Right cardiac atrium (tissue), 5 donors: ENCODE measurements around the gene PCDH12. TPM values are rescaled to one million over a fixed set of nuclear protein-coding genes. Genes with fewer than 3 reads are reported as not detected.

ENCODE experiments used
- ATAC-seq, 2 donors: fragments of 200-7000 bp; cut with Tn5 transposase; one replicate each; pipeline versions ENCODE4 v1.8.0 to v1.9.1; 2020; ENCODE audit warnings: moderate library complexity in 2 of 2, mild to moderate bottlenecking in 1 of 2
- DNase-seq, 3 donors: peaks; one replicate each; pipeline ENCODE4 v3.0.0-alpha.2; 2020
- H3K27ac ChIP-seq: one replicate; pipeline ENCODE4 v1.5.1; 2013; ENCODE audit warnings: mild to moderate bottlenecking, low read length, control low read depth, moderate library complexity
- H3K27me3 ChIP-seq: one replicate; pipeline ENCODE4 v1.6.1; 2013; ENCODE audit not compliant: control insufficient read depth, insufficient read depth
- H3K4me1 ChIP-seq: one replicate; pipeline ENCODE4 v1.6.1; 2013; ENCODE audit warnings: low read length; ENCODE audit not compliant: control insufficient read depth, insufficient read depth
- H3K4me3 ChIP-seq: one replicate; pipeline ENCODE4 v1.5.1; 2013; ENCODE audit warnings: low read length, control low read depth
- H3K9me3 ChIP-seq: one replicate; pipeline ENCODE4 v1.6.1; 2013; ENCODE audit warnings: low read length; ENCODE audit not compliant: control insufficient read depth
- WGBS: extraction: QIAGEN DNeasy Blood & Tissue Kit; methylation state at CpG from one replicate; pipeline ENCODE4 v1.1.7; 2013; 5-methylcytosine and 5-hydroxymethylcytosine counted together
- intact Hi-C, 4 donors: fragments of 100-400 bp; cut with DNase I; formaldehyde crosslinking; loops; one replicate each; pipeline versions ENCODE4 v1.11.0 to v1.14.0; 2022 to 2023
- polyA plus RNA-seq: library from polyadenylated mRNA; stranded (reverse); fragments of 200-250 nt; gene quantifications from one replicate; pipeline ENCODE4 v1.2.3, GENCODE V29; 2013
- total RNA-seq, 4 donors: library from RNA; stranded (reverse); fragmentation: NEBNext Ultra II Directional; extraction: Animal tissue kit (Norgen Biotek cat#: 25700); gene quantifications; one replicate each; pipeline ENCODE4 v1.2.1, GENCODE V29; 2021
- donor health status: healthy with polysubstance abuse.
- donor health status: DM: no; HTN: yes; CAD: no.
- donor health status: DM: no; HTN: no; CAD: no.
- donor health status: DM: no; HTN: yes; CAD: no; lungs with severe emphysema.
- donor health status: DM: yes; HTN: yes; CAD: no.

Gene PCDH12
- total and polyA plus RNA-seq, 5 donors: 3.0 to 7.9 (median 6.4) TPM

GRCh38 chr5:141951332-141951781 lies 6.6 kb downstream of the PCDH12 start:
- intact Hi-C loops: loop anchor here in 1 of 4 donors (5.0 to 10.0 kb wide), 2 partner anchors 67 to 269 kb away; partner anchors contain the start of gene ARAP3
- WGBS: 30% methylated on average over 9 of the region's 9 CpGs
- Histone ChIP-seq H3K4me3 (no peak overlapping the region), H3K27ac (no peak overlapping the region), H3K27me3 (no peaks in the 10 kb centered on the region), H3K4me1 (peaks cover 6% of the 10 kb centered on the region), H3K9me3 (no peaks in the 10 kb centered on the region)
- ATAC-seq (peak; percentile 4 to 25), DNase-seq (peak in 1 of 3 donors; percentile 55)

GRCh38 chr5:141950207-141951005 lies 7.6 kb downstream of the PCDH12 start:
- DNase-seq (no peak), ATAC-seq (no peak)
- Histone ChIP-seq H3K9me3 (no peaks in the 10 kb centered on the region), H3K27me3 (no peaks in the 10 kb centered on the region), H3K4me1 (peaks cover 12% of the 10 kb centered on the region), H3K27ac (no peak overlapping the region), H3K4me3 (no peak overlapping the region)
- intact Hi-C loops: loop anchor here in 1 of 4 donors (5.0 to 10.0 kb wide), 2 partner anchors 66 to 268 kb away; partner anchors contain the start of gene ARAP3
- 93% methylated on average over 3 of the region's 3 CpGs for WGBS

GRCh38 chr5:141949511-141949910 lies 8.5 kb downstream of the PCDH12 start:
- no peak overlapping the region for H3K27ac ChIP-seq
- peaks cover 14% of the 10 kb centered on the region for H3K4me1 ChIP-seq
- H3K27me3 ChIP-seq: no peaks in the 10 kb centered on the region
- no peak for ATAC-seq
- no peak overlapping the region for H3K4me3 ChIP-seq
- no peaks in the 10 kb centered on the region for H3K9me3 ChIP-seq
- 83% methylated on average over 2 of the region's 2 CpGs for WGBS
- DNase-seq: no peak
- intact Hi-C loops: no loop called here

- DNase-seq (no peak), ATAC-seq (no peak)
- Histone ChIP-seq H3K27me3 (no peaks in the 10 kb centered on the region), H3K4me1 (peaks cover 14% of the 10 kb centered on the region), H3K27ac (no peak overlapping the region), H3K4me3 (no peak overlapping the region), H3K9me3 (no peaks in the 10 kb centered on the region)
- 91% methylated on average over 2 of the region's 2 CpGs for WGBS
- intact Hi-C loops: no loop called here
Measured at GRCh38 chr5:141948812-141949211, 9.2 kb downstream of the PCDH12 start.

GRCh38 chr5:141947316-141947715 lies 10.7 kb downstream of the PCDH12 start:
- no peak overlapping the region for H3K27ac ChIP-seq
- 72% methylated on average over 4 of the region's 4 CpGs for WGBS

GRCh38 chr5:141945511-141946051 lies 12.4 kb downstream of the PCDH12 start:
- DNase-seq: peak; percentile 51 to 78 (median 75)
- Histone ChIP-seq H3K9me3 (no peaks in the 10 kb centered on the region), H3K27me3 (no peaks in the 10 kb centered on the region), H3K4me1 (peaks cover 18% of the 10 kb centered on the region), H3K27ac (peak overlapping the region; percentile 36), H3K4me3 (no peak overlapping the region)
- peak; percentile 55 to 68 for ATAC-seq
- WGBS: 26% methylated on average over 25 of the region's 25 CpGs
- intact Hi-C loops: no loop called here

More at GRCh38 chr5:141947316-141947715, 10.7 kb downstream of the PCDH12 start:
- ATAC-seq: no peak
- Histone ChIP-seq H3K27me3 (no peaks in the 10 kb centered on the region), H3K4me3 (no peak overlapping the region), H3K9me3 (no peaks in the 10 kb centered on the region), H3K4me1 (peaks cover 17% of the 10 kb centered on the region)
- peak in 1 of 3 donors; percentile 60 for DNase-seq
- intact Hi-C loops: no loop called here

GRCh38 chr5:141944076-141944475 lies 13.9 kb downstream of the PCDH12 start:
- WGBS: 73% methylated on average over 9 of the region's 9 CpGs
- Histone ChIP-seq H3K27me3 (no peaks in the 10 kb centered on the region), H3K4me1 (peaks cover 18% of the 10 kb centered on the region), H3K9me3 (no peaks in the 10 kb centered on the region), H3K27ac (no peak overlapping the region), H3K4me3 (no peak overlapping the region)
- DNase-seq (no peak), ATAC-seq (no peak)
- intact Hi-C loops: no loop called here

- H3K27ac ChIP-seq: peak overlapping the region; percentile 17
- H3K4me1 ChIP-seq: peaks cover 16% of the 10 kb centered on the region
- H3K27me3 ChIP-seq: no peaks in the 10 kb centered on the region
- peak; percentile 43 to 48 for ATAC-seq
- intact Hi-C loops: no loop called here
- WGBS: 47% methylated on average over 9 of the region's 9 CpGs
- no peaks in the 10 kb centered on the region for H3K9me3 ChIP-seq
- no peak overlapping the region for H3K4me3 ChIP-seq
- no peak for DNase-seq
Measured at GRCh38 chr5:141942185-141942857, 15.7 kb downstream of the PCDH12 start.

- no peak for DNase-seq
- 80% methylated on average over 6 of the region's 6 CpGs for WGBS
- intact Hi-C loops: no loop called here
Measured at GRCh38 chr5:141941779-141942178, 16.2 kb downstream of the PCDH12 start.

GRCh38 chr5:141941307-141941706 lies 16.7 kb downstream of the PCDH12 start:
- peak; percentile 34 to 56 for ATAC-seq
- 55% methylated on average over 6 of the region's 6 CpGs for WGBS
- H3K4me3 ChIP-seq: no peak overlapping the region
- DNase-seq: peak in 1 of 3 donors; percentile 30
- peak overlapping the region; percentile 46 for H3K27ac ChIP-seq
- no peaks in the 10 kb centered on the region for H3K27me3 ChIP-seq
- intact Hi-C loops: no loop called here
- no peaks in the 10 kb centered on the region for H3K9me3 ChIP-seq
- peaks cover 13% of the 10 kb centered on the region for H3K4me1 ChIP-seq

More at GRCh38 chr5:141941779-141942178, 16.2 kb downstream of the PCDH12 start:
- no peaks in the 10 kb centered on the region for H3K27me3 ChIP-seq
- no peak overlapping the region for H3K4me3 ChIP-seq
- no peaks in the 10 kb centered on the region for H3K9me3 ChIP-seq
- H3K4me1 ChIP-seq: peaks cover 16% of the 10 kb centered on the region
- ATAC-seq: no peak
- H3K27ac ChIP-seq: no peak overlapping the region
